Activated naive CD4-positive, alpha-beta T cell treated with anti-CD3 and anti-CD28 coated beads, Interleukin-2, amount 50 U/mL, for 24 hours (primary cell): ENCODE data around the gene DCC.

Source experiments
- H3K27ac Mint-ChIP-seq: one replicate; pipeline ENCODE4 v1.8.0; 2021; ENCODE audit warnings: mild to moderate bottlenecking, mixed read lengths
- H3K27me3 Mint-ChIP-seq: one replicate; pipeline ENCODE4 v1.8.0; 2021; ENCODE audit warnings: mixed read lengths
- H3K36me3 Mint-ChIP-seq: one replicate; pipeline ENCODE4 v1.8.0; 2021; ENCODE audit warnings: mixed read lengths
- H3K4me1 Mint-ChIP-seq: one replicate; pipeline ENCODE4 v1.8.0; 2021; ENCODE audit warnings: mixed read lengths
- H3K4me3 Mint-ChIP-seq: one replicate; pipeline ENCODE4 v1.8.0; 2021; ENCODE audit warnings: mild to moderate bottlenecking, mixed read lengths
- H3K9me3 Mint-ChIP-seq: one replicate; pipeline ENCODE4 v1.8.0; 2021; ENCODE audit warnings: mixed read lengths

Gene DCC

DNA sequence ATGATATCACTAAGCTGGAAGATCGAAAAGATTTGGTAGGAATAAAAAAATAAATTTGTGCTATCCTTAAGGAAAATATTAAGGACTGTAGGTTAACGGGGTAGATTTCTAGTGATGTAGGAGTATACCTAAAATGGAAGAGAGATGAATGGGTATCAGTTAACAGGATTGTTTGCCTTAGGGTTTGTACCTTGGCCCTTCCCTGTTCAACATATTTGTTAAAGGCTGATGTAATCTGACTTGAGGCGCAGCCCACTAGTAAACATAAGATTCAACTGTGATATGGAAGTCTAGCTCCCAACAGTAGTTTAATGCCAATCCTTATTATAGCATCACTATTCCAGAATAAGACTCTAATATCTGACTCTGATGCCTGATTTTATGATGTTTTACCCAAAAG, 685.2 kb downstream of the DCC start:
- H3K27ac Mint-ChIP-seq = no peak overlapping the region
- no peaks in the 10 kb centered on the region for H3K4me1 Mint-ChIP-seq
- no peaks in the 10 kb centered on the region for H3K27me3 Mint-ChIP-seq
- H3K4me3 Mint-ChIP-seq = no peak overlapping the region
- no peaks in the 10 kb centered on the region for H3K36me3 Mint-ChIP-seq
- peaks cover 7% of the 10 kb centered on the region for H3K9me3 Mint-ChIP-seq

DNA sequence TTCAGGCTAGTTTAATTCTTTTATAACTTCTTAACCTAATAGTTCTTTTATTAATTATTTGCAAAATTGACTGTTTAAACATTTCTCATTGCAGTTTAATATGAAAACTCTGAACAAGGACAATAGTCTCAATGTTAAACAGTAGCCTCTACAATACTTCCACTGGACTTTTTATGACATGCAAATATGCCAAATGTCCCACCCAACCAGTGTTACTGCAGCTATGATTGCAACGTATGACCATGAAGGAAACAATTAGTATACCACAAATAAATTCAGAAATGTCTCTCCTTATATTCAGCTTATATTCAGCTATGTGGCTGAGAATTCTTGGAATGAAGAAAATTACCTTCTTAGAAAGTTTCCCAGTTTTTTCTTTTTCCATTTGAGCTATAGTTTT, 688.6 kb downstream of the DCC start:
- Mint-ChIP-seq H3K4me1 (no peaks in the 10 kb centered on the region), H3K9me3 (peaks cover 7% of the 10 kb centered on the region), H3K27me3 (no peaks in the 10 kb centered on the region), H3K36me3 (no peaks in the 10 kb centered on the region), H3K27ac (no peak overlapping the region), H3K4me3 (no peak overlapping the region)

DNA sequence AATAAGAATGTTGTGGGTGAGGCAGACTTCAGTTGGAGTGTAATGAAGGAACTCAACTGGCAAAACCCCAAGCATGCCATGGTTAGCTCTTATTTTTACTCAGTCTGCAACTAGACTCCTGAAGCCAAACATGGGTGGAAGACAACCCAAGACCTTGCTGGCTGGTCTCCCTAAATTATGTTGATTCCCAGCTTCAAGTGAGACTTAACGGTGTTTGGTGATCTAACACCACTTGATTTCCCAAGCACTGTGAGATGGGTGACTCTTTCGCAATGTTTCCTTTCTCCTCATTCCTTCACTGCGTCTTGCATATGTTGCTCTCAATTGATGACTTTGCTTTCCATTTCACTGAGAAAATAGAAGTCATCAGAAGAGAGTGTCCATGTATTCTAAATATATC, 693.1 kb downstream of the DCC start:
- Mint-ChIP-seq H3K36me3 (no peaks in the 10 kb centered on the region), H3K9me3 (no peaks in the 10 kb centered on the region)

DNA sequence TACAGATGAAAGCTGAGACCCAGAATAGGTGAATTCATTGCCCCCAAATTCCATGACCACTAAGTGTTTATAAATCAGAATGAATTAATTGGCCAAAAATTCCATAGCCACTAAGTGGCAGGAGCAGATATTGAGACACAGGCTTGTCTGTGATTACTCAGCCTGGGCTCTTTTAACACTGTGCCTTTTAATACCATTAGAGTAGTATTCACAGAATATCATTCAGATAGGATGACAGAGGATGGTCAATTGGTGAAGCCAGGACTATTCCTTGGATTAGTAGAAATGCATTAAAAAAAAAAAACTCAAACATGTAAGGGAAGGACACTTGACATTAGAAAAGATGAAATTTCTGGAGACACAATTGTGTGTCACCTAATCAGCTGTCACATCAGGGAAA, 698.6 kb downstream of the DCC start:
- Mint-ChIP-seq H3K27ac (no peak overlapping the region), H3K4me1 (no peaks in the 10 kb centered on the region), H3K27me3 (no peaks in the 10 kb centered on the region), H3K9me3 (no peaks in the 10 kb centered on the region), H3K36me3 (no peaks in the 10 kb centered on the region), H3K4me3 (no peak overlapping the region)

More for the DNA sequence above, 693.1 kb downstream of the DCC start:
- Mint-ChIP-seq H3K4me3 (no peak overlapping the region), H3K27me3 (no peaks in the 10 kb centered on the region), H3K27ac (no peak overlapping the region), H3K4me1 (no peaks in the 10 kb centered on the region)

DNA sequence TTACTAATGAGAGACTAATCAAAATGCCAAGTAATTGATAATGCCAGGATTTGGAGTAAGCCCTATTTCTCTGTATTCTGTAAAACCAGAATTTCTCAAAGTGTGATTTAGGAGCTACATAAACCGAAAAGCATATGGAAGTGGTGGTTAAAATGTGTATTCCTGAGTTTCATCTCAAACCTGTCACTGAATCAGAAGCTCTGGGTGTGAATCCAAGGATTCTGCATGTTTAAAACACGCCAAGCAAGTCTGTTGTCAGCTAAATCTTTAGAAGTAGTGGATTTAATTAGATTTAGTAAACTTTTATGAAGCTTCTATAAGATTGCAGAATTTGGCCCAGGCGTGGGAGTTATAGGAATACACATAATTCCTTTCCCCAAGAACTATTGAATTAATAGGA, 700.3 kb downstream of the DCC start:
- no peaks in the 10 kb centered on the region for H3K36me3 Mint-ChIP-seq
- H3K9me3 Mint-ChIP-seq = no peaks in the 10 kb centered on the region
- H3K27me3 Mint-ChIP-seq = no peaks in the 10 kb centered on the region
- no peak overlapping the region for H3K27ac Mint-ChIP-seq
- no peaks in the 10 kb centered on the region for H3K4me1 Mint-ChIP-seq
- no peak overlapping the region for H3K4me3 Mint-ChIP-seq

DNA sequence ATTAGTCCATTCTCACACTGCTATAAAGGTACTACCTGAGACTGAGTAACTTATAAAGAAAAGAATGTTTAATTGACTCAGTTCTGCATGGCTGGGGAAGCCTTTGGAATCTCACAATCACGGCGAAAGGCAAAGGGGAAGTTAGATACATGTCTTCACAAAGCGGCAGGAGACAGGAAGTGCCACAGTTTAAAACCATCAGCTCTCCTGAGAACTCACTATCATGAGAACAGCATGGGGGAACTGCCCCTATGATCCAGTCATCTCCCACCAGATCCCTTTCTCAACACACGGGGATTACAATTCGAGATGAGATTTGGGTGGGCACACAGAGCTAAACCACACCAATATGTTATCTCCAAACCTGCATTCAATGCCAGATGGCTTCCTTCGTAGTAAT, 716.1 kb downstream of the DCC start:
- Mint-ChIP-seq H3K9me3 (peaks cover 6% of the 10 kb centered on the region), H3K36me3 (no peaks in the 10 kb centered on the region), H3K4me3 (no peak overlapping the region), H3K4me1 (no peaks in the 10 kb centered on the region), H3K27me3 (no peaks in the 10 kb centered on the region), H3K27ac (no peak overlapping the region)

DNA sequence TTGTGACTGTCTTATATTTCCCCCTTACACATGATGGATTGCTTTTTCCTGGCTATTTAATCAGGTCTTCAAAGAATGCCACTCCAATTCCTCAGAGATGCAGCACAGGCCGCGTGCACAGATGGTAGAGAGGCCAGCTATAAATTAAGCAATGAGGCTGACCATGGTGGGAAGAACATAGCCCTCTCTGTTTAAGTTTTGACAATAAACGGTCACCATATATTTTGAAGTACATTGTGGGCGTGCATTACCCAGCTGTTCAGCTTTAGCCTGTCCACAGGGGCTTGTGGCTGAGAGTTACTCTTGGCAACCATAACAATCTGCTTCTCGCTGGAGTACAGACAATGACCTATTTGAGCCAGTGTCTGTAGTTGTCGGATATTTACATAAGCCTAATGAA, 730.8 kb downstream of the DCC start:
- Mint-ChIP-seq H3K27me3 (no peaks in the 10 kb centered on the region), H3K27ac (no peak overlapping the region), H3K4me1 (no peaks in the 10 kb centered on the region), H3K9me3 (peaks cover 9% of the 10 kb centered on the region), H3K36me3 (no peaks in the 10 kb centered on the region), H3K4me3 (no peak overlapping the region)

DNA sequence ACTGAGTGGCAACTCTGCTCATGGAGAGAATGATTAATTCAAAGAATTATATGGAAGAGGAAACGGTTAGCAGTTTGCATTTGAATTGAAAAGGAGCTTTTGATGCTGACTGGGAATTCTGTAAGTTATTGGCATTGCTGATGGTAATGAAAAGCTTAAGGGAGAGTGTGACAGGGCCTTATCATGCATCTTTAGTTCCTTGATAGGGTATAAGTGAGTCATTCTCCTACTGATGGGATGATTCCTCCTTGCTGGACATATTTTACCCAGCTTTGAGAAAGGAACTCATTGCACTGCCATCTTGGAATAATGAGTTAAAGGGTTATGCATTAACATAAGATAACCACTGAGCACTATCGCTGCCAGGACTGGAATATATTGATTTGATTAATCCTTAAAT, 740.7 kb downstream of the DCC start:
- Mint-ChIP-seq H3K27me3 (no peaks in the 10 kb centered on the region), H3K4me3 (no peak overlapping the region)

DNA sequence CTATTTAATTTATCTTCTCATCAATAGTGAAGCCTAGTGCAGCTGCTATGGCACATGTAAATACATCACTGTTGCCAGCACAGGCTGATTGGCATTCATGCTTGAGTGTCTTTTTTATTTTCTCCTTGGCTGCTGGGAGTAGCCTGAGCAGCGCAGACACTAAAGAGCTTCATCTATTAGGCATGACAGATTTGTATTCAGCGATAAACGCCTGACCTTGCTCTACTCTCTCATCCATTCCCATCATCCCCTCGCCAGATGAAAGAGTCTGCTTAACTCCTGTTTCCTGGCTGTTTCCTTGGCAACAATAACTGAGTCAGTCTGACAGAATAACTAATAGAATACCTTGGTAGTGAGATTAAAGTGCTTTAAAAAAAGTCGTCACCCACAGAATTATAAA, 753.6 kb downstream of the DCC start:
- peaks cover 5% of the 10 kb centered on the region for H3K9me3 Mint-ChIP-seq
- H3K4me1 Mint-ChIP-seq = no peaks in the 10 kb centered on the region
- H3K36me3 Mint-ChIP-seq = no peaks in the 10 kb centered on the region
- no peak overlapping the region for H3K4me3 Mint-ChIP-seq
- no peaks in the 10 kb centered on the region for H3K27me3 Mint-ChIP-seq
- H3K27ac Mint-ChIP-seq = no peak overlapping the region

More for the DNA sequence above, 740.7 kb downstream of the DCC start:
- Mint-ChIP-seq H3K36me3 (no peaks in the 10 kb centered on the region), H3K27ac (no peak overlapping the region), H3K4me1 (no peaks in the 10 kb centered on the region), H3K9me3 (no peaks in the 10 kb centered on the region)

DNA sequence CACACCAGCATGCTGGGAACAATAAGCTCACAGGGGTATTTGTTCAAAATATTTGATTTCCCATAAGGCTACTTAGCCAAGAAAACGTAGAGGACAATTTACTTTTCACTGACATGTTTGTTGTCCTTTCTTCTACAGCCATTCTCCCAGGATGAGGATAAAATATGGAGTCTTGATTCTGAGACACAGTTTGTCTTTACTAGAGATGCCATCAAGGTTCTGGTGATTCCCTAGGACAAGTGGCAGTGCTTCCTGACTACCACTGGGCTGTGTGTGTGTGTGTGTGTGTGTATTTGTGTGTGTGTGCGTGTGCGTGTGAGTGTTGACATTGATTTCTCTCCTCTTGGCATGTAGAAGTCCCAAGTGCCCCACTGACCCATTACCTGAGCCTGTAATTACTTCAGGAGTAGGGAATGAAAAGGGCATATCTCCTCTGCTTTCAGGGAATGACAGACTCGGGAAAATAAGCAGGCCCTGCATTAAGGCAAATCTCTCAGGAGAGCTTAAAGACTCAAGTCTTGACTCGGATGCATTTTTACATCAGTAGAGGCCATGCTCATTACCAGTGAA, 761.6 kb downstream of the DCC start:
- no peaks in the 10 kb centered on the region for H3K27me3 Mint-ChIP-seq
- H3K36me3 Mint-ChIP-seq = no peaks in the 10 kb centered on the region
- H3K9me3 Mint-ChIP-seq = peaks cover 5% of the 10 kb centered on the region
- no peaks in the 10 kb centered on the region for H3K4me1 Mint-ChIP-seq
- H3K27ac Mint-ChIP-seq = no peak overlapping the region
- H3K4me3 Mint-ChIP-seq = no peak overlapping the region

DNA sequence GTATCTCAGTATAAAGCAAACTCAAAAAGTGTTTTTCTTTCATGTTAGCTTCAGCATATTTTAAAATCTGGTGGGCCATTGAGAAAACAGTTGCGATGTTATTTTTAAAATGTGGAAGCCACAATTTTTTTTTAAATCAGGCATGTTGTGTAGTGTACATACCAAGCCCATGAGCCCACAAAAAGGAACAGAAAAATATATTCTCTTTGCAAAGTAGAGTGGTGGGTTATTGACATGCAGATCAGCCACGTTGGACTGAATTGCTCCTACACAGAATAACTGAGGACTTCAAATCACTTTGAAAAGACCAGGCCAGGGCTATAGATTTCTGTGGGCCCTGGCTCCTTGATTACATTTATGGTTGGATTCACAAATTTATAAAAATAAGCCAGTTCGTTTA, 774.4 kb downstream of the DCC start:
- Mint-ChIP-seq H3K36me3 (no peaks in the 10 kb centered on the region), H3K4me3 (no peak overlapping the region), H3K27ac (no peak overlapping the region), H3K27me3 (no peaks in the 10 kb centered on the region), H3K9me3 (peaks cover 4% of the 10 kb centered on the region), H3K4me1 (no peaks in the 10 kb centered on the region)

DNA sequence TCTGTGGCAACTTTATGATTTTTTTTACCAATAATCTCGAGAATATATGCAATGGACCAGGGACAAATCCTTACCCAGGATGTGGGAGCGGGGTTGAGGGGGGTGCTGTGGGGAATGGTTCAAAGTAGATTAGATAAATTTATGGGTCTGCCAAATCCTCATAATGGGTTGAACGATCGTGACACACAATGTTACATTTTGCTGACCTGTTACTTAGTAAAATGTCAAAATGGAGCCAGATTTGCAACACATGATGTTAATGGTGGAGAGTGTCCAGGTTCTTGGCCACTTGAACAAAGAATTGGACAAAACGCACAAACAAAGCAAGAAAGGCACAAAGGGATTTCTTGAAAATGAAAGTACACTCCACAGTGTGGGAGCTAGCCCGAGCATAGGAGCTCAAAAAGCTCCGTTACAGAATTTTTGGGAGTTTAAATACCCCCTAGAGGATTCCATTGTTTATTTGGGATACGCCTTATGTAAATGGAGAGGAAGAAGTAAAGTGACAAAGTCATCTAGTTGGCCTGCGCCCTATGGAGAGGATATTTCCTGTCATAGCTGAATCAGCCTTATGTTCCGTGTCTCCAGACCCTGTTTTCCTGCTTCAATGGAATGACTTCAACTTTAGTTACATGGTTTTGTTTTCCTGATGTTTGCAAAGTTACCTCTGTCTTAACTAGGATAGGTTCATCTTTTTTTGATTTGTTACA, 776.0 kb downstream of the DCC start:
- no peak overlapping the region for H3K4me3 Mint-ChIP-seq
- H3K36me3 Mint-ChIP-seq = no peaks in the 10 kb centered on the region
- H3K27me3 Mint-ChIP-seq = no peaks in the 10 kb centered on the region
- H3K27ac Mint-ChIP-seq = no peak overlapping the region
- no peaks in the 10 kb centered on the region for H3K4me1 Mint-ChIP-seq
- H3K9me3 Mint-ChIP-seq = no peaks in the 10 kb centered on the region

DNA sequence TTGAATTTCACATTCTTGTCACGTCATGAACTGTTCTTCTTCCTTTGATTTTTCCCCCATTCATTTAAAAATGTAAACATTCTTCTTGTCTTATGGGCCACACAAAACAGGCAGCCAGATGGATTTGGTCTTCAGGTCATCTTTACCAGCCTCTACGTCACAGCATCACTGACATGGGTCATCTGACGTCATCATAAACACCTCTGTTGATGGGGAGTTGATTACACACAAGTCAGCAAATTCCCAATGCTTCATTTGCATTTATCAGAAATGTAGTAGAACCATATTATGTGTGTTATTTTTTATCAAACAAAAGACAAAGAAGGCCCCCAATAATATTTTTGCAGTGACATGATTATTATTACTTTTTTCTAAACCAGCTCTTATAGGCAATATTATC, 777.9 kb downstream of the DCC start:
- Mint-ChIP-seq H3K36me3 (no peaks in the 10 kb centered on the region), H3K27me3 (no peaks in the 10 kb centered on the region), H3K4me1 (no peaks in the 10 kb centered on the region), H3K4me3 (no peak overlapping the region), H3K27ac (no peak overlapping the region), H3K9me3 (no peaks in the 10 kb centered on the region)

DNA sequence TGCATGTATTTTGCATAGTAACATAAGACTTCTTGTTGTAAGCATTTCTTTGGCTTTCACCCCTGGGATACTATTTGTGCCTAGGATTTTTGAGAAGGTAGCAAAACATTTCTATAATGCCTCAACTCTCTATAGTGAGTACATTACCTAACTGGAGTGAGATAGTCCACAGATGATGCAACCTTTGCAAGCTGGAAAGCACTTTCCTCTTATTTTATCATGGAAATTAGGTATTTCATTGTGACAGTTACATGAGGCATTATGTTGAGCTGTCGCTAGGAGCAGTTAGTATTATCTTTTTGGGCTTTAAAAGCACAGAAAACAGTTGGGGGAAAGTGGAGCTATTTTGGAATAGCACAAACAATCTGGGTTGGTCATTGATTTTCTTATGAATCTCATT, 786.2 kb downstream of the DCC start:
- no peak overlapping the region for H3K4me3 Mint-ChIP-seq
- no peaks in the 10 kb centered on the region for H3K4me1 Mint-ChIP-seq
- H3K27ac Mint-ChIP-seq = no peak overlapping the region
- no peaks in the 10 kb centered on the region for H3K27me3 Mint-ChIP-seq
- H3K9me3 Mint-ChIP-seq = peaks cover 11% of the 10 kb centered on the region
- no peaks in the 10 kb centered on the region for H3K36me3 Mint-ChIP-seq

DNA sequence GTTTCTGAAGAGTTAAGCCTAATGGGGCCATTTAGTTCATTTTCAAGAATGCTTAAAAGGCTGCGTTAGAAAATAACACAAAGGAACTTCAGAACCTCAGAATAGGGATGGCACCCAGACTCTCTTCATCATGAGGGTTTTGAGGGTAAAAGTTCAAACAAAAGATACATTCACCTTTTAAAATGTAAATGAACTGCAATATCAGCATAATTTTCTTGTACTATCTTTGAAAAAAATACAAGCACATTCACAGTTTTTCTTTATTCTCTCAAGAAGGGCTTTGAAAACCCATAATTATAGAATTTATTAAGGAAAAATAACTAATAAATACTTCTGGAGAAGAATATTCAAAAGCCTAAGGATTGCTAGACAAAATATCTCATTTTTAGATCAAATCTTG, 791.0 kb downstream of the DCC start:
- Mint-ChIP-seq H3K27ac (no peak overlapping the region), H3K4me3 (no peak overlapping the region), H3K36me3 (no peaks in the 10 kb centered on the region)

DNA sequence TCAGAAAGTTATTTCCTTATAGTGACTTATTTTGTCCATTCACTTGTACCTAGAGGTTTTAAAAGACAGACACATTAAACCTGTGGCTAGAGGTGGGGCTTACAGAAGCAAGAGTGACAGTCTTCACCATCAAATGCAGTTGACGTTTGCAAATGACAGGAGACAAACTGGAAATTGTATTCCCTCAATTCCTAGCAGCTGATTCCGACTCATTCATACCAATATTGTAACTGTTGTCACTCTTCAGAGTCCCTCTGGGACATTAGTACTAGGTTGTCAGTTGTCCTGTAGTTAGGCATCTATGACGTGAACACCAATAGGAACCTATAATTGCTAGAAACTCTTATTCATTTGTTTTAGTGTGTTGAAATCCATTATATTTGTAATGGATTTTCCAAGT, 794.7 kb downstream of the DCC start:
- Mint-ChIP-seq H3K36me3 (no peaks in the 10 kb centered on the region), H3K9me3 (peaks cover 9% of the 10 kb centered on the region), H3K27ac (no peak overlapping the region), H3K4me1 (no peaks in the 10 kb centered on the region), H3K27me3 (no peaks in the 10 kb centered on the region), H3K4me3 (no peak overlapping the region)

More for the DNA sequence above, 791.0 kb downstream of the DCC start:
- Mint-ChIP-seq H3K4me1 (no peaks in the 10 kb centered on the region), H3K27me3 (no peaks in the 10 kb centered on the region), H3K9me3 (peaks cover 6% of the 10 kb centered on the region)

DNA sequence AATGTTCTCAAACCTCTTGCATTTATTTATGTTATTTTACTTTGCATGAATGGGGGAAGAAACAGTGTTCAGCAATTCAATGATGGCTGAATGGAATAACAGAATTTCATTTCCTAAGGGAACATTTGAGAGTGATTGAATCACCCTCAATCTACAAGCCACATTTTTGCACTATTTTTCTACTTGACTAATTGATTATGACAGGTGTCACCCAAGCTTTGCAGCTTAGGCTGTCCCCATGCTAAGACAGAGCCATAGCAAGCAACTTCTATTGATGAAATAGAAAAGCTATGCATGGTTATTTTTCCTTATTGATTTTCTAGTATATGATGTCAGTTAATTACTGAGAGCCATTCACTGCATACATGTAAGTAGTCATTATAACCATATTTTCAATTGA, 795.7 kb downstream of the DCC start:
- Mint-ChIP-seq H3K36me3 (no peaks in the 10 kb centered on the region), H3K4me3 (no peak overlapping the region), H3K4me1 (no peaks in the 10 kb centered on the region), H3K9me3 (peaks cover 10% of the 10 kb centered on the region), H3K27me3 (no peaks in the 10 kb centered on the region), H3K27ac (no peak overlapping the region)
